HEK293T (cell line): ENCODE results near the gene KCNMA1.

Experiments
- CTCF ChIA-PET: fragments of 350-600 bp; formaldehyde crosslinking; extraction: SDS; loops from one replicate; lab custom pipeline; 2021; ENCODE audit warnings: antibody characterized with exemption, inconsistent platforms; lab: Yijun Ruan, JAX
- POLR2A ChIA-PET: fragments of 350-600 bp; formaldehyde crosslinking; extraction: SDS; loops from one replicate; lab custom pipeline; 2020; ENCODE audit warnings: antibody characterized with exemption, inconsistent platforms; lab: Yijun Ruan, JAX
- DNase-seq: peaks from one replicate; pipeline ENCODE4 v3.0.0; 2012; ENCODE audit warnings: mixed read lengths; ENCODE audit errors: extremely low spot score
- ARNT ChIP-seq: fragments of 450-650 bp; IDR thresholded peaks from 2 replicates; pipeline ENCODE4 v1.6.1; 2017; ENCODE audit warnings: mild to moderate bottlenecking
- BHLHE40 ChIP-seq: fragments of 450-650 bp; IDR thresholded peaks from 2 replicates; pipeline ENCODE4 v1.6.1; 2016; ENCODE audit warnings: mild to moderate bottlenecking, moderate library complexity, borderline replicate concordance
- CTBP1 ChIP-seq: fragments of 450-650 bp; IDR thresholded peaks from 2 replicates; pipeline ENCODE4 v1.6.1; 2016; ENCODE audit warnings: borderline replicate concordance
- ELF4 ChIP-seq: fragments of 450-650 bp; IDR thresholded peaks from 2 replicates; pipeline ENCODE4 v1.6.1; 2017; ENCODE audit warnings: antibody characterized with exemption
- FOXA1 ChIP-seq: fragments of 450-650 bp; IDR thresholded peaks from 2 replicates; pipeline ENCODE4 v1.6.1; 2016; ENCODE audit warnings: mild to moderate bottlenecking
- FOXK2 ChIP-seq: fragments of 450-650 bp; IDR thresholded peaks from 2 replicates; pipeline ENCODE4 v1.6.1; 2016; ENCODE audit warnings: mild to moderate bottlenecking
- FOXM1 ChIP-seq: fragments of 450-650 bp; IDR thresholded peaks from 2 replicates; pipeline ENCODE4 v1.6.1; 2017; ENCODE audit warnings: mild to moderate bottlenecking, borderline replicate concordance
- HDGF ChIP-seq: fragments of 450-650 bp; IDR thresholded peaks from 2 replicates; pipeline ENCODE4 v1.6.1; 2017; ENCODE audit warnings: antibody characterized with exemption, borderline replicate concordance
- L3MBTL2 ChIP-seq: fragments of 450-650 bp; conservative IDR thresholded peaks from 2 replicates; pipeline ENCODE4 v1.6.1; 2016; ENCODE audit warnings: mild to moderate bottlenecking
- LEF1 ChIP-seq: fragments of 450-650 bp; IDR thresholded peaks from 2 replicates; pipeline ENCODE4 v1.6.1; 2017; ENCODE audit warnings: mild to moderate bottlenecking, borderline replicate concordance
- NFRKB ChIP-seq: fragments of 450-650 bp; IDR thresholded peaks from 2 replicates; pipeline ENCODE4 v1.6.1; 2016; ENCODE audit warnings: mild to moderate bottlenecking, moderate library complexity
- PKNOX1 ChIP-seq: fragments of 450-650 bp; IDR thresholded peaks from 2 replicates; pipeline ENCODE4 v1.6.1; 2016
- SP1 ChIP-seq: fragments of 450-650 bp; IDR thresholded peaks from 2 replicates; pipeline ENCODE4 v1.6.1; 2017
- SUZ12 ChIP-seq: fragments of 450-650 bp; IDR thresholded peaks from 2 replicates; pipeline ENCODE4 v1.6.1; 2016; ENCODE audit warnings: mild to moderate bottlenecking
- TARDBP ChIP-seq: fragments of 450-650 bp; IDR thresholded peaks from 2 replicates; pipeline ENCODE4 v1.6.1; 2016
- ZNF384 ChIP-seq: fragments of 450-650 bp; IDR thresholded peaks from 2 replicates; pipeline ENCODE4 v1.6.1; 2016

KCNMA1 gene

GRCh38 chr10:77604941-77605351 lies 32.7 kb downstream of the KCNMA1 start:
- DNase-seq = no peak
- TF ChIP-seq FOXK2 (no peak), ZNF384 (no peak), SP1 (no peak), ELF4 (no peak), HDGF (no peak), CTBP1 (no peak), PKNOX1 (no peak), ARNT (no peak), FOXA1 (no peak), BHLHE40 (no peak)

GRCh38 chr10:77604063-77604462 lies 33.5 kb downstream of the KCNMA1 start:
- DNase-seq = no peak
- CTCF ChIA-PET = no interaction called here
- POLR2A ChIA-PET = no interaction called here
- TF ChIP-seq ZNF384 = no peak
- no peak for TF ChIP-seq FOXK2
- TF ChIP-seq L3MBTL2 = no peak
- no peak for TF ChIP-seq TARDBP
- no peak for TF ChIP-seq SP1
- no peak for TF ChIP-seq PKNOX1
- no peak for TF ChIP-seq ELF4
- TF ChIP-seq SUZ12 = no peak
- no peak for TF ChIP-seq FOXA1
- no peak for TF ChIP-seq NFRKB
- TF ChIP-seq LEF1 = no peak
- TF ChIP-seq BHLHE40 = no peak
- TF ChIP-seq CTBP1 = no peak
- no peak for TF ChIP-seq FOXM1
- no peak for TF ChIP-seq ARNT
- TF ChIP-seq HDGF = no peak

More at GRCh38 chr10:77604941-77605351, 32.7 kb downstream of the KCNMA1 start:
- POLR2A ChIA-PET = no interaction called here
- CTCF ChIA-PET = no interaction called here

- CTCF ChIA-PET = interaction anchor here (1.3 kb wide), 1 partner anchor 79 kb away, joined by 3 read pairs; no protein-coding TSS in a partner anchor
- TF ChIP-seq TARDBP (no peak), ZNF384 (no peak), LEF1 (no peak), FOXA1 (no peak), HDGF (no peak), FOXM1 (no peak)
- DNase-seq = no peak
- POLR2A ChIA-PET = no interaction called here
Observed at GRCh38 chr10:77603534-77603927, 34.1 kb downstream of the KCNMA1 start.

- ChIA-PET POLR2A (no interaction called here), CTCF (interaction anchor here (1.3 kb wide), 1 partner anchor 78 kb away, joined by 3 read pairs; no protein-coding TSS in a partner anchor)
- DNase-seq = no peak
- TF ChIP-seq FOXA1 (no peak), ZNF384 (no peak), NFRKB (no peak)
Observed at GRCh38 chr10:77602913-77603533, 34.6 kb downstream of the KCNMA1 start.

- DNase-seq = no peak
Observed at GRCh38 chr10:77602231-77602912, 35.2 kb downstream of the KCNMA1 start.

More at GRCh38 chr10:77602231-77602912, 35.2 kb downstream of the KCNMA1 start:
- ChIA-PET CTCF (interaction anchor here (1.3 kb wide), 1 partner anchor 78 kb away, joined by 3 read pairs; no protein-coding TSS in a partner anchor), POLR2A (no interaction called here)
- TF ChIP-seq ELF4 = no peak
- no peak for TF ChIP-seq ZNF384
- TF ChIP-seq ARNT = no peak
- TF ChIP-seq TARDBP = no peak
- no peak for TF ChIP-seq BHLHE40
- TF ChIP-seq PKNOX1 = no peak
- TF ChIP-seq CTBP1 = no peak
- no peak for TF ChIP-seq FOXK2
- TF ChIP-seq FOXA1 = no peak
- no peak for TF ChIP-seq L3MBTL2
- TF ChIP-seq FOXM1 = no peak
- TF ChIP-seq SUZ12 = no peak
- no peak for TF ChIP-seq SP1
- no peak for TF ChIP-seq NFRKB
- TF ChIP-seq LEF1 = no peak
- TF ChIP-seq HDGF = no peak
